Measurements from ENCODE around the gene TIE1.

TIE1 gene

GRCh38 chr1:43313771-43314170, 13.0 kb downstream of the TIE1 start:
- no peak for DNase-seq

GRCh38 chr1:43314233-43314632, 13.5 kb downstream of the TIE1 start:
- DNase-seq, result no peak

DNA sequence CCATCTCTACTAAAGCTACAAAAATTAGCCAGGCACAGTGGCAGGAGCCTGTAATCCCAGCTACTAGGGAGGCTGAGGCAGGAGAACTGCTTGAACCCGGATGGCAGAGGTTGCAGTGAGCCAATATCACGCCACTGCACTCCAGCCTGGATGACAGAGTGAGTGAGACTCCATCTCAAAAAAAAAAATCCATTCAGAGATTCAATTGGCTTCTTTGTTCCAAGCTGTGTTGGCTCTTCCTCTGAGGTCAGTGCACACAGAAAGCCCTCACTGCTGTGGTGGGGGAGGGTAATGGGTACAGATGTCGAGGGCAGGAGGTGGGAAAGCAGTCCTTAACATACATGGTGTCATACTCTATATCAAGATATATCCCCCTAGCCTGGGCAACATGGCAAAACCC, 14.7 kb downstream of the TIE1 start:
- DNase-seq, result no peak

DNA sequence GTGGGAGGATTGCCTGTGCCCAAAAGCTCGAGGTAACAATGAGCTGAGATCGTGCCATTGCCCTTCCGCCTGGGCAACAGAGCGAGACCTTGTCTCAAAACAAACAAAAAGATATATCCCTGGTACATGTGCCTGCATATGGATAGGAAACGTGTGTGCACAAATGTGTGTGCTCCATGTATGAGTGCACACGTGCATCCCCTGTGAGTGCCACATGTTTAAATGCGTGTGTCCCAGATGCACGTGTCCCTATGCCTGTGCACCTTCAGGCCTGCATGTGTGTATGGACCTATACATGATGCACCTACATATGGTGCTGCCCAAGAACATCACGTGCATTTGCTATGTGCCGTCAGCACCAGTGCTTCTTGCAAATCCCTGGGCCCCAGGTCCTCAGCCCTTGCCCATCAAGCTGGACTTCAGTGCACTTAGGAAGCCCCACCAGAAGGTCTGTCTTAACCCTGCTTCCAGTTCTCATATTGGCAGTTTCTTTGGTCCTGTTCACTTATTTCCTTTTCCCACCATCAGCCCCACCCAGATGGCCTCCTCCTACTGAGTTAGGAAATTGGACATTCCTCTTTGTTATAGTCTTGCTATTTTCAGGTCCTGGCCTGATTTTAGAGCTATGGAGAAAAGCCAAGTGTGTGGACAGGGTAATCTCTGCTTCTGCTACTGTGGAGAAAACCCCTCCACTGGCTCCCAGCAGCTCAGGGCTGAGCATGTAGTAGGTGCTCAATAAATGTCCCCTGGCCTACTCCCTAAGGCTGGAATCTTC, 15.4 kb downstream of the TIE1 start:
- DNase-seq, result no peak

DNA sequence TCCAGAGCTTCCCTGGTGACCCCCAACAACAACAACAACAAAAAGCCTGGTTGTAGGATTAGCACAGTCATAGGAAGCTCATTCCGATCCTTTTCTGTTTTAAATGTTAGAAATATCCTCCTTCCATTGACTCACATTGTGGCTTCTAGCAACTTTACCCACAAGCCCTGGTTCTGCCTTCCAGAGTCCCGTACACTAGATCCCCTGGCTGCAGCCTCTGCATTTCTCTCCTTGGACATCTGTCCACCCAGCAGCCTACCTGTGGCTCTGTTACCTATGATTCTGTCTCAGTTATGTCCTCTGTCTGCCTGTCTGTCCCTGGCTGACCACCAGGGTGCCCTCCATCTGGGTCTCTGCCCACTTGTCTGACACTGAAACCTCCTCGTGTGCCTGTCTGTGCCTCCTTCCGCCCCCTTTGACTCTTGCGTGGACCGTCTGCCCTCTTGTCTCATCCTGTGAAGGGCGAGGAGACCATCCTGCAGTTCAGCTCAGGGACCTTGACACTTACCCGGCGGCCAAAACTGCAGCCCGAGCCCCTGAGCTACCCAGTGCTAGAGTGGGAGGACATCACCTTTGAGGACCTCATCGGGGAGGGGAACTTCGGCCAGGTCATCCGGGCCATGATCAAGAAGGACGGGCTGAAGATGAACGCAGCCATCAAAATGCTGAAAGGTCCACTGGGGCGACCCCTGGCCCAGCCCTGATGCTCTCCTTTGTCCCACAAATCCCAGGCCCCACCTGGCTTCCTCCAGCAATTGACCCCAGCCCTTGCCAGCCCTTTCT, 16.1 kb downstream of the TIE1 start:
- DNase-seq, result no peak

GRCh38 chr1:43317817-43318471, 17.2 kb downstream of the TIE1 start:
- no peak for DNase-seq

DNA sequence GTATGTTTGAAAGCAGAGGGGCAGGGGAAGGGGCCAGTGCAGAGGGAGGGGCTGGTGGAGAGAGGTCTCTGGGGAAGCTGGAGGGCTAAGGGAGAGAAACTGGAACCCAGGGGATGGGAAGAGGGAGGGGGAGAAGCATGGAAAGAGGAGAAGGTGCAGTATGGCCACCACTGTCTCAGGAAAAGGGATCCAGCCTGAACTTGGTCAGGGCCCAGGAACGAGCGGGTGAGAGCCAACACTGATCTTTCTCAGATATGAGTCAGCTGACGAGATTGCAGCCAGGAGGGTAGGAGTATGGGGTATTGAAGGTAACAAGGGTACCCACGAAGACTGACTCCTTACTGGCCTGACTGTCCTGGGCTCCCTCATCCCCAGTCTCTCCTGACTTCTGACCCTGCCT, 18.0 kb downstream of the TIE1 start:
- DNase-seq, result no peak

GRCh38 chr1:43319288-43319687, 18.5 kb downstream of the TIE1 start:
- no peak for DNase-seq

- no peak for DNase-seq
Observed at GRCh38 chr1:43319766-43320165, 19.0 kb downstream of the TIE1 start.

- DNase-seq, result no peak
Observed at GRCh38 chr1:43321331-43321891, 20.6 kb downstream of the TIE1 start.

GRCh38 chr1:43322506-43322905, 21.7 kb downstream of the TIE1 start:
- DNase-seq, result no peak

GRCh38 chr1:43324810-43325209, 24.0 kb downstream of the TIE1 start:
- DNase-seq, result no peak

GRCh38 chr1:43325381-43325780, 24.6 kb downstream of the TIE1 start:
- DNase-seq, result no peak

DNA sequence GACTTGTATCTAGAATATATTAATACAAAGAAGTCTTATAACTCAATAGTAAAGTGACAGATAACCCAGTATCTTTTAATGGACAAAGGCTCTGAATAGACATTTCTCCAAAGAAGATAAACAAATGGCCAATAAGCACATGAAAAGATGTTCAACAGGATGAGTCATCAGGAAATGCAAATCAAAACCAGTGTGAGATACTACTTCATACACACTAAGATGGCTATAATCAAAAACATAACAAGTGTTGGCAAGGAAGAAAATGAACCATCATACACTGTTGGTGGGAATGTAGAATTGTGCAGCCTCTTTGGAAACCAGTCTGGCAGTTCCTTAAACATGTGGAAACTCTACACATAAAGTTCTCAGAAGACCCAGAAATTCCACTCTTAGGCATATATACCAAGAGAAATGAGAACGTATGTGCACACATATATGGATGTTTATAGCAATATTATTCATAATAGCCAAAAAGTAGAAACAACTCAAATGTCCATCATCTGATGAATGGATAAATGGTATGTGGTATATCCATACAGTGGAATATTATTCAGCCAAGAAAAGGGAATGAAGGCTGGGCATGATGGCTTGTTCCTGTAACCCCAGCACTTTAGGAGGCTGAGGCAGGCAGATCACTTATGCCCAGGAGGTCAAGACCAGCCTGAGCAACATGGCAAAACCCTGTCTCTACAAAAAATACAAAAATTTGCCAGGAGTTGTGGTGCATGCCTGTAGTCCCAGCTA, 26.9 kb downstream of the TIE1 start:
- DNase-seq, result no peak

- DNase-seq, result peak; percentile 35
Observed at GRCh38 chr1:43329995-43330751, 29.4 kb downstream of the TIE1 start.

DNA sequence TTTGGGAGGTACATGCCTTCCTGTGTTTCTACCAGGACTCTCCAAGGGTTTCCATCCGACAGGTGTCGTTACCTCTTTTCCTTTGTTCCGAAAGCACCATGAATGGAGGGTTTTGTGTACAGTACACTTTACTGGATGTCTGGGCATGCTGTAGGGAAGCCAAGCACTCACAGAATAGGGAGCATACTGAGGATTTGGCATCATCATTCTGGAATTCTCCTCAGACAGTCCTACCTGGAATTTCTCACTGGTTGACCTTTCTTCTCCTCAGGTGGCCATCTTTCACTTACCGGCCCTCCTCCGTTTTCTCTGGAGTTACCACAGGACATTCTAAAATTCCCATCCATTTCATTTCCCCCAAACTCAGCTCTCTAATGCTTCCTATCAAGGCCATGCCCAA, 30.9 kb downstream of the TIE1 start:
- no peak for DNase-seq

DNA sequence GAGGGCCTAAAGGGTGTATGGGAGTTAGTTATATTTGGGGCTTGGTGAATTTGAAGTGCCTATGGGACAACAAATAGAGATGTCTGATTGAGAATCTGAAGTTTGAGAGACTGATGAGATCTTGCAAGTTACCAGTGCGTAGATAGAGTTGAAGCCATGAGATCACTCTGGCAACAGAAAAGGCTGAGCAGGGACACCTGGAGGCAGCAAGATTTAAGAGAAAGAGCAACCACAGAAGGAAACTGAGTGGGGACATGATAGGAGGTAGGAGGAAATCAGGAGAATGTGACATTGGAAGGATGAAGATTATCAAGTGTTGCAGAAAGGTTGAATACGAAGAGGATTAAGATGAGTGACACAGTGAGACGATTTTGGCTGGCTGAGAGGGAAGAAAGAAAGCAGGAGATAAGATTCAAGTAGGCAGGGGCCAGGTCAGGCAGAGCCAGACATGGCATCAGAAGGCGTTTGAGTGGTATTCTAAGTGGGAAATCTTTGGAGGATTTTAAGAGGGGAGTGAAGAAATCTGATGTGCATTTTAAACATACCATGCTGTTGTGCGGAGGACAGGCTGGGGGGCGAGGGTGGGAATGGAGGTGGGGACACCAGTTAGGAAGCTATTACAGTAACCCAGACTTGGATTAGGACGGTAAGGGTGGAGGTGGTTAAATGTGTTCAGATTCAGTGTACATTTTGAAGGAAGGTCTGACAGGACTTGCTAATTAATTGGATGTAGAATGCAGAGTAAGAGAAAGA, 33.8 kb downstream of the TIE1 start:
- DNase-seq, result no peak

DNA sequence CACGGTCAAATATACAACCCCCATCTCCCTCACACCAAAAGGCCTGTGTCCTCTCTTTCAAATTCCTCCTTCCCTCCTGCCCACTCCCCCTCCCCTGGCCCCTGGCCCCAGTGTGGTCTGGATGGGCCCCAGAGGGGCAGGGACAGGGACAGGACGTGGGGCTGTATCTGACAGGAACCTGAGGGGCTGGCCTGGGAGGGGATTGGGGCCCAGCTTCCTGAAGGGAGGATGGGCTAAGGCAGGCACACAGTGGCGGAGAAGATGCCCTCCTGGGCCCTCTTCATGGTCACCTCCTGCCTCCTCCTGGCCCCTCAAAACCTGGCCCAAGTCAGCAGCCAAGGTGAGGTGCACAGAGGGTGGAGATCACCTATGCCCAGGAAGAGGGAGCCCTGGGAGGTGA, 36.8 kb downstream of the TIE1 start, which contains the start of gene MPL:
Gene MPL, plus strand, starts transcription at position 231 of the 400 bp plus-strand sequence. Its CDS starts 31 bp downstream, at position 262.
- DNase-seq, result no peak

GRCh38 chr1:43338001-43338400, 37.2 kb downstream of the TIE1 start:
- DNase-seq, result no peak

DNA sequence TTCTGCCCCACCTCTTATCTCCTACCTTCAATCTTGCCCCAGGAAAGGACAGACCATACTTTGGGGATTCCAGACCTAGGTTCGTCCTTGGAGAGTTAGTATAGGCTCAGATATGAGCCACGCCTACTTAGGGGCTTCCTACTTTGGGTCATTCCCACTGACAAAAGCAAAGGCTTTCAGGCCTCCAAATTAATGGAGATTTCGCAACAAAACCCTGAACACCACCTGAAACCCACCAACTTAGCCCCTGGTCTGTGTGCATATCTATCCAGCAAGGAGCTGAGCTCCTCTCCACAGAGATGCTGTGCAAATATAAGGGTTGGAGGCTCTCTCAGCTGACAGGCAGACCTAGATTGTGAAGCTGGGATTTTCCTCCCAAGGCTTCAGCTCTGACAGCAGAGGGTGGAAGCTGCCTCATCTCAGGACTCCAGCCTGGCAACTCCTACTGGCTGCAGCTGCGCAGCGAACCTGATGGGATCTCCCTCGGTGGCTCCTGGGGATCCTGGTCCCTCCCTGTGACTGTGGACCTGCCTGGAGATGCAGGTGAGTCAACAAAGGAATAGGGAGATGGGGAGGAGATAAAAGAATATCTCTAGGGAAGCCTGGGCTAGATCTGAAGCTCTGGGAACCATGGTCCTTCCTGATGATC, 38.9 kb downstream of the TIE1 start:
- DNase-seq, result no peak

DNA sequence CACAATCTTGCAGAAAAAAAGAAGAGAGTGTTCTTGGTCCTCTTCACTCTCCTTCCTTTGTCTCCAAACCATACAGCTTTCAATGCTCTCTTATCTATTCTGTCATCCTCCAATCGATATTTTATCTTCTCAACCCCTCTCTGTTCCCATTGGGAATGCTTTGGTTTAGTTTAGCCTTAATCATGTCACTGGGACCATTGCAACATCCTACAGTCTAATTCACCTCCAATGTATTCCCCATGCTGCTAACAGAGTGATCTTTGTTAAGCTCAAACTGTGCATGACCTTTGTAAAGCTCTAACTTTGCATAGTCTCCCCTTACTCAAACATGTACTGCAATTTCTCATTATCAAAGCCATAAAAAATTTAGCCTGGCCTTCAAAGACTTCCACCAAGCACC, 39.8 kb downstream of the TIE1 start:
- DNase-seq, result no peak

All from CD4-positive, alpha-beta T cell treated with Interleukin-6 for 4 hours (primary cell).